ENCODE results near the gene MET.
"Not testable (repeated sequence)": the region's sequence is repeated elsewhere in the genome, so short reads cannot be mapped to it uniquely, and the experiment has no call there.

Gene MET

GRCh38 chr7:116710764-116711452 lies 38.9 kb downstream of the MET start:
- DNase-seq (ENCODE audit: low read depth), result no peak
- no peak overlapping the region for H3K4me3 ChIP-seq (ENCODE audit: low read depth, low read length)
- TF ChIP-seq CTCF (IDR thresholded peaks at IDR 0.05; ENCODE audit: insufficient read depth, low read depth, low read length, missing control alignments), result no peak

DNA sequence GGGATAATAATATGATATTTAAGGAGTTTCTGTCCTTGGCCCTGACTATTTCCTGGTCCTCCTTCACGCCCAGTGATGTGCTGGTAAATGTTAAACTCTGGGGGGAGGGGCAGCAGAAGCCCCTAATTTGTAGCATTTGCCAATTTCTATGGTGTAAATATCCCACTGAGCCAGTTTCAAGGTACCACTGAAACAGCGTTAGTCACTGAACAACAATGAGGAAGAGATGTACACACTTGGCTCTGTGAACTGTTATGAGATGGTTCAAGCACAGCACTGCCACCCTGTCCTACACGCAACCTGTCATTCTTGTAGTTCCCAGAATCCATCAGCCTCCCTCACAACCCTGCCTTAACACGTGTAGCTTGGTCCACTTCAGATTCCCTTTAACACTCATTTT lies 39.8 kb downstream of the MET start:
- DNase-seq (ENCODE audit: low read depth), result no peak
- TF ChIP-seq CTCF (IDR thresholded peaks at IDR 0.05; ENCODE audit: insufficient read depth, low read depth, low read length, missing control alignments), result no peak
- H3K4me3 ChIP-seq (ENCODE audit: low read depth, low read length), result no peak overlapping the region

- no peak for DNase-seq (ENCODE audit: low read depth)
- no peak for TF ChIP-seq CTCF (IDR thresholded peaks at IDR 0.05; ENCODE audit: insufficient read depth, low read depth, low read length, missing control alignments)
- H3K4me3 ChIP-seq (ENCODE audit: low read depth, low read length), result no peak overlapping the region
Observed at GRCh38 chr7:116713500-116713899, 41.5 kb downstream of the MET start.

GRCh38 chr7:116713918-116714317 lies 41.9 kb downstream of the MET start:
- DNase-seq (ENCODE audit: low read depth), result no peak
- TF ChIP-seq CTCF (IDR thresholded peaks at IDR 0.05; ENCODE audit: insufficient read depth, low read depth, low read length, missing control alignments), result no peak
- H3K4me3 ChIP-seq (ENCODE audit: low read depth, low read length), result no peak overlapping the region

GRCh38 chr7:116715077-116715476 lies 43.1 kb downstream of the MET start:
- no peak overlapping the region for H3K4me3 ChIP-seq (ENCODE audit: low read depth, low read length)
- TF ChIP-seq CTCF (IDR thresholded peaks at IDR 0.05; ENCODE audit: insufficient read depth, low read depth, low read length, missing control alignments), result no peak
- no peak for DNase-seq (ENCODE audit: low read depth)

GRCh38 chr7:116717137-116717536 lies 45.1 kb downstream of the MET start:
- no peak overlapping the region for H3K4me3 ChIP-seq (ENCODE audit: low read depth, low read length)
- no peak for DNase-seq (ENCODE audit: low read depth)
- TF ChIP-seq CTCF (IDR thresholded peaks at IDR 0.05; ENCODE audit: insufficient read depth, low read depth, low read length, missing control alignments), result no peak

- not testable (repeated sequence) for H3K4me3 ChIP-seq (ENCODE audit: low read depth, low read length); DNase-seq (ENCODE audit: low read depth)
Observed at GRCh38 chr7:116723959-116724529, 52.0 kb downstream of the MET start.
